MM.1S (cell line): ENCODE measurements around the gene KCNT1.

Experiments used
- DNase-seq: peaks from one replicate; pipeline ENCODE4 v3.0.0-alpha.2; 2015
- H2AFZ ChIP-seq: fragments of 300-600 bp; sonication (generic); 2 replicates; pipeline ENCODE4 v1.6.0; 2016; ENCODE audit warnings: antibody characterized with exemption, low read length
- H3F3A ChIP-seq: fragments of 300-600 bp; sonication (generic); 2 replicates; pipeline ENCODE4 v1.6.1; 2016; ENCODE audit warnings: mild to moderate bottlenecking, antibody characterized with exemption, low read length, moderate library complexity, mixed read lengths; ENCODE audit not compliant: insufficient read depth
- H3K27ac ChIP-seq: fragments of 300-600 bp; sonication (generic); 2 replicates; pipeline ENCODE4 v1.5.1; 2016; ENCODE audit warnings: mild to moderate bottlenecking, low read length
- H3K27me3 ChIP-seq: fragments of 300-600 bp; sonication (generic); replicated peaks from 2 replicates; pipeline ENCODE4 v1.6.0; 2016; ENCODE audit warnings: low read length; ENCODE audit not compliant: insufficient read depth
- H3K36me3 ChIP-seq: fragments of 300-600 bp; sonication (generic); replicated peaks from 2 replicates; pipeline ENCODE4 v1.6.1; 2016; ENCODE audit warnings: mild to moderate bottlenecking, low read length, mixed read lengths; ENCODE audit not compliant: insufficient read depth
- H3K4me1 ChIP-seq: fragments of 300-600 bp; sonication (generic); 2 replicates; pipeline ENCODE4 v1.6.1; 2016; ENCODE audit warnings: low read length, mixed read lengths
- H3K4me2 ChIP-seq: fragments of 300-600 bp; sonication (generic); 2 replicates; pipeline ENCODE4 v1.6.0; 2016; ENCODE audit warnings: low read depth, low read length
- H3K4me3 ChIP-seq: fragments of 300-600 bp; sonication (generic); 2 replicates; pipeline ENCODE4 v1.5.1; 2016; ENCODE audit warnings: low read length, mixed read lengths
- H3K79me2 ChIP-seq: fragments of 300-600 bp; sonication (generic); 2 replicates; pipeline ENCODE4 v1.6.1; 2016; ENCODE audit warnings: mixed run types, low read length, mixed read lengths
- H3K9ac ChIP-seq: fragments of 300-600 bp; sonication (generic); 2 replicates; pipeline ENCODE4 v1.6.1; 2016; ENCODE audit warnings: low read length, mixed read lengths
- H3K9me2 ChIP-seq: fragments of 300-600 bp; sonication (generic); replicated peaks from 2 replicates; pipeline ENCODE4 v1.6.1; 2016; ENCODE audit warnings: mild to moderate bottlenecking, low read length, mixed read lengths; ENCODE audit not compliant: insufficient read depth
- H3K9me3 ChIP-seq: fragments of 300-600 bp; sonication (generic); replicated peaks from 2 replicates; pipeline ENCODE4 v1.6.1; 2016; ENCODE audit warnings: mild to moderate bottlenecking, low read length, mixed read lengths; ENCODE audit not compliant: insufficient read depth
- H4K20me1 ChIP-seq: fragments of 300-600 bp; sonication (generic); 2 replicates; pipeline ENCODE4 v1.6.1; 2016; ENCODE audit warnings: mild to moderate bottlenecking, low read length, moderate library complexity, mixed read lengths; ENCODE audit not compliant: insufficient read depth
- CTCF ChIP-seq: fragments of 300-600 bp; sonication (generic); IDR thresholded peaks from 2 replicates; pipeline ENCODE4 v1.5.1; 2016; ENCODE audit warnings: antibody characterized with exemption, low read length, mixed read lengths
- EZH2 ChIP-seq: fragments of 300-600 bp; sonication (generic); optimal IDR thresholded peaks from 2 replicates; pipeline ENCODE3; 2017; ENCODE audit warnings: low read depth, mild to moderate bottlenecking, antibody characterized with exemption, low read length, mixed read lengths
- EZH2phosphoT487 ChIP-seq: fragments of 300-600 bp; sonication (generic); IDR thresholded peaks from 2 replicates; pipeline ENCODE4 v1.6.1; 2018; ENCODE audit warnings: antibody characterized with exemption, low read length

The KCNT1 gene

GRCh38 chr9:135823036-135823435 lies 121.1 kb downstream of the KCNT1 start:
- Histone ChIP-seq H3K4me2 (no peak overlapping the region), H3K79me2 (no peaks in the 10 kb centered on the region), H3K4me3 (no peak overlapping the region), H4K20me1 (no peaks in the 10 kb centered on the region), H3K36me3 (no peaks in the 10 kb centered on the region), H3K9me3 (no peaks in the 10 kb centered on the region), H3K27me3 (no peaks in the 10 kb centered on the region), H3K4me1 (no peaks in the 10 kb centered on the region), H3K9ac (no peak overlapping the region), H3F3A (no peaks in the 10 kb centered on the region), H2AFZ (no peak overlapping the region), H3K27ac (no peak overlapping the region), H3K9me2 (no peaks in the 10 kb centered on the region)
- TF ChIP-seq CTCF (no peak), EZH2 (no peak), EZH2phosphoT487 (no peak)
- no peak for DNase-seq

- Histone ChIP-seq H3K4me3 (no peak overlapping the region), H3K9me3 (no peaks in the 10 kb centered on the region), H3K4me2 (no peak overlapping the region), H3K79me2 (no peaks in the 10 kb centered on the region), H3K9me2 (no peaks in the 10 kb centered on the region), H4K20me1 (no peaks in the 10 kb centered on the region), H3K27me3 (no peaks in the 10 kb centered on the region), H3F3A (no peaks in the 10 kb centered on the region), H2AFZ (no peak overlapping the region), H3K9ac (no peak overlapping the region), H3K36me3 (no peaks in the 10 kb centered on the region), H3K4me1 (no peaks in the 10 kb centered on the region), H3K27ac (no peak overlapping the region)
- no peak for TF ChIP-seq EZH2phosphoT487
- TF ChIP-seq EZH2, result no peak
- TF ChIP-seq CTCF, result no peak
- DNase-seq, result no peak
Observed at GRCh38 chr9:135825435-135826187, 123.6 kb downstream of the KCNT1 start.

GRCh38 chr9:135826188-135826545 lies 124.2 kb downstream of the KCNT1 start:
- H3F3A ChIP-seq, result no peaks in the 10 kb centered on the region
- H3K9me2 ChIP-seq, result no peaks in the 10 kb centered on the region
- DNase-seq, result no peak
- H2AFZ ChIP-seq, result no peak overlapping the region
- H3K79me2 ChIP-seq, result no peaks in the 10 kb centered on the region
- H3K4me1 ChIP-seq, result no peaks in the 10 kb centered on the region
- H3K27me3 ChIP-seq, result no peaks in the 10 kb centered on the region
- H4K20me1 ChIP-seq, result no peaks in the 10 kb centered on the region
- no peak overlapping the region for H3K27ac ChIP-seq
- no peak overlapping the region for H3K9ac ChIP-seq
- no peak for TF ChIP-seq EZH2phosphoT487
- TF ChIP-seq EZH2, result no peak
- no peaks in the 10 kb centered on the region for H3K9me3 ChIP-seq
- H3K36me3 ChIP-seq, result no peaks in the 10 kb centered on the region
- no peak overlapping the region for H3K4me2 ChIP-seq
- no peak overlapping the region for H3K4me3 ChIP-seq

GRCh38 chr9:135827301-135827700 lies 125.3 kb downstream of the KCNT1 start:
- Histone ChIP-seq H3K9me3 (no peaks in the 10 kb centered on the region), H2AFZ (no peak overlapping the region), H3K9me2 (no peaks in the 10 kb centered on the region), H3K4me1 (no peaks in the 10 kb centered on the region), H3K27ac (no peak overlapping the region), H3K4me2 (no peak overlapping the region), H3K27me3 (no peaks in the 10 kb centered on the region), H4K20me1 (no peaks in the 10 kb centered on the region), H3K9ac (no peak overlapping the region), H3F3A (no peaks in the 10 kb centered on the region), H3K79me2 (no peaks in the 10 kb centered on the region), H3K4me3 (no peak overlapping the region), H3K36me3 (no peaks in the 10 kb centered on the region)
- DNase-seq, result no peak
- TF ChIP-seq CTCF (no peak), EZH2phosphoT487 (no peak), EZH2 (no peak)
